Body of pancreas (tissue), 4 donors: ENCODE measurements around the gene RNF149.

ENCODE experiments used
- CTCF ChIP-seq, 7 experiments: fragments of 450-650 bp in 4 of 7; fragments of 200-600 bp in 3 of 7; sonication (generic) in 3 of 7; IDR thresholded peaks; one replicate each; pipeline ENCODE4 v1.5.1; 2016 to 2019; ENCODE audit warnings: antibody characterized with exemption in 7 of 7
- POLR2A ChIP-seq, 3 donors: fragments of 450-650 bp; IDR thresholded peaks; one replicate each; pipeline ENCODE4 v1.6.1; 2016; ENCODE audit warnings: antibody characterized with exemption in 3 of 3, mild to moderate bottlenecking in 2 of 3

DNA sequence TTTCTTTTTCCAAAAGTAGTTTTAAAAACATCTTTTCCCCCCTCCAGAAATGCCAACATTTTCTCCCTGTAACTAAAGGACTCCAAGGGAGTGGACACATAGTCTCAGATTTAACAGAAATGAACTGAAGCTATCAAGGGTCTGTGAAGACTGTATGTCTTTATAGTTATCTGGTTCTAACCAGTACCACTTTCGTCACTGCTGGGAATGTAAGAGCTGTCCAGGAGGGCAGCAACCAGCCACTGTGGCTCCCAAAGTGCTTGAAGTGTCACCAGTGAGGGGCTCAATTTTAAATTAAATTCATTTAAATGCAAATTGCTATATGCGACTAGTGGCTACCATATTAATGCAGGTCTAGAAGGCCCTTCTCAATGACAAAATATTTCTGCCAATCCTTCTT lies 15.0 kb downstream of the RNF149 start:
- TF ChIP-seq CTCF (IDR thresholded peaks at IDR 0.05) (no peak), POLR2A (IDR thresholded peaks at IDR 0.05) (no peak)
